ENCODE results near the gene ADH1A. TPM values are rescaled to one million over a fixed set of nuclear protein-coding genes. Genes with fewer than 3 reads are reported as not detected.

Gene ADH1A
- total RNA-seq, 4 donors from 2014 or later = 0.88 to 5.0 TPM; not detected in 2

- H3K4me3 ChIP-seq = peak overlapping the region; percentile 15 to 42
- DNase-seq = no peak
- H3K4me1 ChIP-seq = no peaks in the 10 kb centered on the region
- TF ChIP-seq POLR2A (IDR thresholded peaks at IDR 0.05) = no peak
- TF ChIP-seq CTCF (IDR thresholded peaks at IDR 0.05) = no peak
- no peaks in the 10 kb centered on the region for H3K27me3 ChIP-seq
- peak overlapping the region; percentile 56 to 87 for H3K27ac ChIP-seq
- H3K36me3 ChIP-seq = no peaks in the 10 kb centered on the region
- intact Hi-C loops (cut with DNase I; ENCODE audit: low total_unique reads) = no loop called here
- no peaks in the 10 kb centered on the region for H3K9me3 ChIP-seq
These were observed 26.6 kb upstream of the ADH1A start for GRCh38 chr4:99317354-99317753.

- intact Hi-C loops (cut with DNase I; ENCODE audit: low total_unique reads) = no loop called here
- peak overlapping the region in 1 of 2 donors; percentile 15 for H3K4me3 ChIP-seq
- no peak for DNase-seq
- H3K36me3 ChIP-seq = no peaks in the 10 kb centered on the region
- TF ChIP-seq CTCF (IDR thresholded peaks at IDR 0.05) (no peak), POLR2A (IDR thresholded peaks at IDR 0.05) (no peak)
- H3K9me3 ChIP-seq = no peaks in the 10 kb centered on the region
- H3K27ac ChIP-seq = peak overlapping the region; percentile 32 to 87
- no peaks in the 10 kb centered on the region for H3K27me3 ChIP-seq
- no peaks in the 10 kb centered on the region for H3K4me1 ChIP-seq
These were observed 25.1 kb upstream of the ADH1A start for GRCh38 chr4:99315839-99316238.

GRCh38 chr4:99314211-99314610, 23.4 kb upstream of the ADH1A start:
- intact Hi-C loops (cut with DNase I; ENCODE audit: low total_unique reads) = no loop called here
- Histone ChIP-seq H3K9me3 (no peaks in the 10 kb centered on the region), H3K27me3 (no peaks in the 10 kb centered on the region), H3K4me1 (no peaks in the 10 kb centered on the region), H3K27ac (peak overlapping the region in 1 of 2 donors; percentile 52), H3K36me3 (no peaks in the 10 kb centered on the region), H3K4me3 (no peak overlapping the region)
- DNase-seq = no peak
- TF ChIP-seq POLR2A (IDR thresholded peaks at IDR 0.05) = no peak
- TF ChIP-seq CTCF (IDR thresholded peaks at IDR 0.05) = no peak

- Histone ChIP-seq H3K36me3 (peaks cover 0 to 3% of the 10 kb centered on the region in 2 donors), H3K27me3 (no peaks in the 10 kb centered on the region), H3K4me1 (no peaks in the 10 kb centered on the region), H3K9me3 (no peaks in the 10 kb centered on the region), H3K27ac (no peak overlapping the region), H3K4me3 (no peak overlapping the region)
- intact Hi-C loops (cut with DNase I; ENCODE audit: low total_unique reads) = no loop called here
- DNase-seq = no peak
- TF ChIP-seq POLR2A (IDR thresholded peaks at IDR 0.05) = no peak
- no peak for TF ChIP-seq CTCF (IDR thresholded peaks at IDR 0.05)
These were observed 19.6 kb upstream of the ADH1A start for GRCh38 chr4:99310389-99310788.

GRCh38 chr4:99305638-99306400, 15.0 kb upstream of the ADH1A start:
- intact Hi-C loops (cut with DNase I; ENCODE audit: low total_unique reads) = no loop called here
- TF ChIP-seq CTCF (IDR thresholded peaks at IDR 0.05) = no peak
- no peak for TF ChIP-seq POLR2A (IDR thresholded peaks at IDR 0.05)
- no peaks in the 10 kb centered on the region for H3K27me3 ChIP-seq
- H3K27ac ChIP-seq = no peak overlapping the region
- peaks cover 0 to 3% of the 10 kb centered on the region in 2 donors for H3K36me3 ChIP-seq
- no peaks in the 10 kb centered on the region for H3K4me1 ChIP-seq
- H3K9me3 ChIP-seq = no peaks in the 10 kb centered on the region
- no peak overlapping the region for H3K4me3 ChIP-seq
- peak in 1 of 2 donors; percentile 43 for DNase-seq

All from uterus (tissue), 4 donors.